H1 (cell line): ENCODE results near the gene TSPEAR. TPM values are rescaled to one million over a fixed set of nuclear protein-coding genes. Genes with fewer than 3 reads are reported as not detected.
A peak's percentile ranks its signal among the peaks of the same experiment; 100 is the strongest.

Experiments used
- CTCF ChIA-PET: fragments of 300-600 bp; sonication (Branson Sonifier 250); formaldehyde crosslinking; loops from one replicate; lab custom pipeline; 2021; ENCODE audit not compliant: partially characterized antibody; lab: Charles Lee
- POLR2A ChIA-PET: fragments of 300-600 bp; sonication (Branson Sonifier 250); formaldehyde crosslinking; loops from one replicate; lab custom pipeline; 2021; ENCODE audit warnings: inconsistent platforms; ENCODE audit not compliant: partially characterized antibody; lab: Charles Lee
- DNase-seq, 2 experiments: peaks; one replicate each; pipeline versions ENCODE4 v3.0.0 to v3.0.0-alpha.2; 2010 to 2022; ENCODE audit warnings: low spot score in 2 of 2, low read depth in 1 of 2, mixed read lengths in 1 of 2
- FAIRE-seq: peaks from 2 replicates; lab custom pipeline; 2011; peaks lifted over from hg19 to GRCh38; lab: Jason Lieb, UNC
- H2AFZ ChIP-seq: 2 replicates; pipeline ENCODE4 v1.8.1; 2012; ENCODE audit warnings: low read length, inconsistent platforms
- H2AK5ac ChIP-seq: 2 replicates; pipeline ENCODE4 v1.6.1; 2013; ENCODE audit warnings: low read depth, low read length
- H2BK120ac ChIP-seq: replicated peaks from 2 replicates; pipeline ENCODE3; 2013; ENCODE audit warnings: low read depth, low read length, inconsistent platforms
- H2BK12ac ChIP-seq: 2 replicates; pipeline ENCODE4 v1.6.1; 2013; ENCODE audit warnings: low read depth, low read length
- H2BK15ac ChIP-seq: 2 replicates; pipeline ENCODE4 v1.6.1; 2013; ENCODE audit warnings: low read length
- H2BK20ac ChIP-seq: 2 replicates; pipeline ENCODE4 v1.6.1; 2013; ENCODE audit warnings: low read length
- H2BK5ac ChIP-seq: 2 replicates; pipeline ENCODE4 v1.6.1; 2013; ENCODE audit warnings: low read depth, low read length
- H3K14ac ChIP-seq: 2 replicates; pipeline ENCODE4 v1.6.1; 2013; ENCODE audit warnings: inconsistent platforms; ENCODE audit not compliant: insufficient read length
- H3K18ac ChIP-seq: 2 replicates; pipeline ENCODE4 v1.6.1; 2013; ENCODE audit warnings: low read length; ENCODE audit errors: extremely low read depth
- H3K23ac ChIP-seq: 2 replicates; pipeline ENCODE4 v1.6.1; 2013; ENCODE audit warnings: inconsistent platforms; ENCODE audit not compliant: insufficient read length
- H3K23me2 ChIP-seq: 2 replicates; pipeline ENCODE4 v1.6.1; 2013; ENCODE audit warnings: low read depth, low read length
- H3K27ac ChIP-seq: 2 replicates; pipeline ENCODE4 v1.6.1; 2011; ENCODE audit warnings: low read depth, low read length, inconsistent platforms
- H3K27me3 ChIP-seq, 4 experiments: replicated peaks in 1 of 4; 1 replicate in 1 of 4; 2 replicates in 3 of 4; pipeline versions ENCODE4 v1.6.1 to v1.8.1; 2011 to 2013; ENCODE audit warnings: low read length in 3 of 4, mild to moderate bottlenecking in 3 of 4, inconsistent platforms in 2 of 4, mixed read lengths in 2 of 4, moderate library complexity in 1 of 4; ENCODE audit not compliant: control insufficient read depth in 3 of 4, insufficient read depth in 3 of 4; ENCODE audit errors: extremely low read depth in 1 of 4
- H3K36me3 ChIP-seq, 4 experiments: 2 replicates each; pipeline versions ENCODE4 v1.6.1 to v1.8.1; 2011 to 2013; ENCODE audit warnings: mild to moderate bottlenecking in 4 of 4, low read length in 3 of 4, moderate library complexity in 2 of 4, control low read depth in 1 of 4, inconsistent platforms in 1 of 4; ENCODE audit not compliant: insufficient read depth in 4 of 4, control insufficient read depth in 2 of 4
- H3K4ac ChIP-seq: replicated peaks from 2 replicates; pipeline ENCODE3; 2013; ENCODE audit warnings: low read length, low read depth, mixed read lengths, inconsistent platforms; ENCODE audit not compliant: insufficient read length
- H3K4me1 ChIP-seq, 4 experiments: replicated peaks in 1 of 4; 1 replicate in 1 of 4; 2 replicates in 3 of 4; pipeline versions ENCODE4 v1.6.1 to v1.8.1; 2011 to 2013; ENCODE audit warnings: low read length in 3 of 4, inconsistent platforms in 2 of 4, mixed read lengths in 1 of 4; ENCODE audit not compliant: insufficient read depth in 4 of 4, control insufficient read depth in 3 of 4
- H3K4me2 ChIP-seq, 2 experiments: 2 replicates each; pipeline versions ENCODE4 v1.6.1 to v1.8.1; 2011 to 2013; ENCODE audit warnings: low read depth in 2 of 2, low read length in 2 of 2, control low read depth in 1 of 2, inconsistent platforms in 1 of 2, mild to moderate bottlenecking in 1 of 2; ENCODE audit not compliant: insufficient read depth in 1 of 2
- H3K4me3 ChIP-seq, 4 experiments: fragments of 200-600, 300-600 bp in 1 of 4; sonication (generic), shearing (Covaris generic), sonication (Bioruptor Twin) in 1 of 4; 2 replicates each; pipeline versions ENCODE4 v1.5.1 to v1.8.1; 2011 to 2016; ENCODE audit warnings: low read length in 4 of 4, low read depth in 3 of 4, control low read depth in 2 of 4, inconsistent platforms in 2 of 4, mild to moderate bottlenecking in 2 of 4, mixed read lengths in 1 of 4, moderate library complexity in 1 of 4; ENCODE audit not compliant: insufficient read depth in 2 of 4; ENCODE audit errors: extremely low read depth in 1 of 4
- H3K56ac ChIP-seq: replicated peaks from 2 replicates; pipeline ENCODE3; 2013; ENCODE audit warnings: low read depth, mild to moderate bottlenecking, mixed read lengths, low read length, inconsistent platforms; ENCODE audit not compliant: insufficient read length
- H3K79me1 ChIP-seq: 2 replicates; pipeline ENCODE4 v1.6.1; 2013; ENCODE audit warnings: low read depth, low read length, control low read depth
- H3K79me2 ChIP-seq, 2 experiments: 2 replicates each; pipeline versions ENCODE4 v1.6.1 to v1.8.1; 2012 to 2013; ENCODE audit warnings: low read length in 2 of 2, mild to moderate bottlenecking in 2 of 2, inconsistent platforms in 1 of 2; ENCODE audit not compliant: insufficient read depth in 2 of 2, control insufficient read depth in 1 of 2
- H3K9ac ChIP-seq, 4 experiments: replicated peaks in 1 of 4; 1 replicate in 1 of 4; 2 replicates in 3 of 4; pipeline versions ENCODE4 v1.6.1 to v1.8.1; 2011 to 2013; ENCODE audit warnings: low read depth in 3 of 4, low read length in 3 of 4, control low read depth in 2 of 4, mild to moderate bottlenecking in 2 of 4, moderate library complexity in 2 of 4, inconsistent platforms in 1 of 4; ENCODE audit errors: extremely low read depth in 1 of 4
- H3K9me3 ChIP-seq, 2 experiments: 2 replicates each; pipeline versions ENCODE4 v1.6.1 to v1.8.1; 2012 to 2013; ENCODE audit warnings: mild to moderate bottlenecking in 2 of 2, moderate library complexity in 2 of 2, control low read depth in 1 of 2, inconsistent platforms in 1 of 2, low read depth in 1 of 2, low read length in 1 of 2, mixed read lengths in 1 of 2; ENCODE audit not compliant: insufficient read depth in 2 of 2
- H4K20me1 ChIP-seq, 2 experiments: replicated peaks in 1 of 2; 2 replicates each; pipeline versions ENCODE3 to v1.8.1; 2011 to 2013; ENCODE audit warnings: inconsistent platforms in 2 of 2, low read length in 2 of 2, mild to moderate bottlenecking in 1 of 2; ENCODE audit not compliant: insufficient read depth in 2 of 2, control insufficient read depth in 1 of 2
- H4K5ac ChIP-seq: 2 replicates; pipeline ENCODE4 v1.6.1; 2013; ENCODE audit warnings: low read length, low read depth, mixed read lengths, inconsistent platforms; ENCODE audit not compliant: insufficient read length
- H4K8ac ChIP-seq: 2 replicates; pipeline ENCODE4 v1.8.0; 2013; ENCODE audit warnings: mild to moderate bottlenecking, moderate library complexity, low read length, inconsistent platforms; ENCODE audit not compliant: insufficient read depth; ENCODE audit errors: extremely low read depth
- H4K91ac ChIP-seq: replicated peaks from 2 replicates; pipeline ENCODE3; 2013; ENCODE audit warnings: low read length, mixed read lengths, inconsistent platforms; ENCODE audit not compliant: insufficient read length
- GABPA ChIP-seq: IDR thresholded peaks from 2 replicates; pipeline ENCODE4 v1.6.1; 2011; ENCODE audit warnings: mild to moderate bottlenecking, low read length, moderate library complexity, borderline replicate concordance; ENCODE audit not compliant: insufficient read depth
- SP2 ChIP-seq: IDR thresholded peaks from 2 replicates; pipeline ENCODE4 v1.6.1; 2012; ENCODE audit warnings: mild to moderate bottlenecking, low read length, inconsistent platforms
- WGBS, 2 experiments: shearing (Covaris generic) in 1 of 2; methylation state at CpG; one replicate each; pipeline versions ENCODE4 v1.1.6 to v1.1.7; 2013 to 2015; ENCODE audit warnings: low lambda C conversion rate in 2 of 2, mixed read lengths in 2 of 2, inconsistent platforms in 1 of 2, low coverage in 1 of 2, missing lambda C conversion rate in 1 of 2; ENCODE audit not compliant: insufficient replicate concordance in 2 of 2, insufficient coverage in 1 of 2, insufficient read length in 1 of 2; ENCODE audit errors: extremely low coverage in 1 of 2, missing lambda C conversion rate in 1 of 2; 5-methylcytosine and 5-hydroxymethylcytosine counted together
- polyA plus RNA-seq, 7 experiments: library from polyadenylated mRNA; depleted of rRNA in 3 of 7; stranded (reverse) in 5 of 7; unstranded in 2 of 7; fragments of >200 nt in 5 of 7; fragments of 200-250 nt in 2 of 7; gene quantifications; 1 replicate in 5 of 7; 2 replicates in 1 of 7; 4 replicates in 1 of 7; pipeline versions ENCODE4 v1.2.1 to v1.2.3, GENCODE V29; 2011 to 2013; ENCODE audit warnings: missing spikeins in 2 of 7, mixed read lengths in 2 of 7
- total RNA-seq: library from RNA; stranded (reverse); fragmentation: NEBNext Ultra II Directional; extraction: Animal tissue kit (Norgen Biotek cat#: 25700); gene quantifications from 2 replicates; pipeline ENCODE4 v1.2.1, GENCODE V29; 2021

Gene TSPEAR
- total and polyA plus RNA-seq, 2 of the 8 experiments (the other 6 are each of a cell fraction or from before 2014, with no cell fraction given), result 0.58 to 0.89 TPM

GRCh38 chr21:44550807-44551206, 160.6 kb downstream of the TSPEAR start:
- peak overlapping the region; percentile 98; the same call in 1 of the 2 replicates for H2BK15ac ChIP-seq
- H4K8ac ChIP-seq, result no peak overlapping the region
- no peaks in the 10 kb centered on the region for H3K79me2 ChIP-seq
- H3K4ac ChIP-seq, result peak overlapping the region; percentile 95
- WGBS, 2 experiments, result 79% methylated on average over 7 of the region's 10 CpGs; no CpG with 5 or more reads in 1 of the 2 experiments
- ChIA-PET POLR2A (interaction anchor here (1.2 to 1.3 kb wide), 3 partner anchors 11 to 52 kb away, joined by 3 read pairs; partner anchors contain the start of gene KRTAP10-1), CTCF (interaction anchor here (0.7 to 2.3 kb wide), 6 partner anchors 10 to 243 kb away, joined by 3 to 8 read pairs (median 4); no protein-coding TSS in a partner anchor)
- H3K14ac ChIP-seq, result no peak overlapping the region
- H3K4me2 ChIP-seq, result no peak overlapping the region; a peak in 1 of 4 replicates
- H2AK5ac ChIP-seq, result peak overlapping the region; percentile 82; the same call in 1 of the 2 replicates
- FAIRE-seq (no peak), DNase-seq (no peak)
- no peak overlapping the region for H2BK120ac ChIP-seq
- H3K9ac ChIP-seq, result no peak overlapping the region
- H3K27me3 ChIP-seq, result no peaks in the 10 kb centered on the region
- no peaks in the 10 kb centered on the region for H4K20me1 ChIP-seq
- H4K91ac ChIP-seq, result peak overlapping the region; percentile 34
- H2BK5ac ChIP-seq, result peak overlapping the region; percentile 61
- peak overlapping the region; percentile 99; the same call in 1 of the 2 replicates for H2BK20ac ChIP-seq
- H3K23me2 ChIP-seq, result no peaks in the 10 kb centered on the region
- H2BK12ac ChIP-seq, result peak overlapping the region; percentile 98; the same call in 1 of the 2 replicates
- H3K27ac ChIP-seq, result no peak overlapping the region
- peak overlapping the region; percentile 83 for H3K18ac ChIP-seq
- no peak overlapping the region for H4K5ac ChIP-seq
- no peaks in the 10 kb centered on the region for H3K79me1 ChIP-seq
- H3K56ac ChIP-seq, result no peak overlapping the region
- H3K4me1 ChIP-seq, result peaks cover 9 to 35% (median 17%) of the 10 kb centered on the region in 4 experiments
- no peaks in the 10 kb centered on the region; a peak in 1 of 4 replicates for H3K9me3 ChIP-seq
- H2AFZ ChIP-seq, result no peak overlapping the region
- H3K36me3 ChIP-seq, result no peaks in the 10 kb centered on the region
- H3K23ac ChIP-seq, result no peak overlapping the region
- no peak overlapping the region for H3K4me3 ChIP-seq
- TF ChIP-seq GABPA (no peak), SP2 (no peak)
